A673 (cell line): ENCODE results near the gene RHOBTB3. TPM values are rescaled to one million over a fixed set of nuclear protein-coding genes. Genes with fewer than 3 reads are reported as not detected.

Source experiments
- BruUV-seq: library from RNA; stranded (reverse); fragments of 400-500 nt; replicated peaks from 2 replicates; lab custom pipeline; 2021; lab: Mats Ljungman, UMichigan
- CTCF ChIA-PET: fragments of 300-600 bp; sonication (Branson Sonifier 250); formaldehyde crosslinking; loops from one replicate; lab custom pipeline; 2022; ENCODE audit warnings: antibody characterized with exemption; lab: Charles Lee
- POLR2A ChIA-PET: fragments of 300-600 bp; sonication (Branson Sonifier 250); formaldehyde crosslinking; loops from one replicate; lab custom pipeline; 2022; ENCODE audit warnings: antibody characterized with exemption; ENCODE audit not compliant: low non-redundant PET; lab: Charles Lee
- DNase-seq: peaks from one replicate; pipeline ENCODE4 v3.0.0-alpha.2; 2015; ENCODE audit warnings: low spot score
- H3K27ac ChIP-seq: fragments of 200-600 bp; sonication (generic); 2 replicates; pipeline ENCODE4 v1.5.1; 2016; ENCODE audit warnings: mixed run types, low read depth, mild to moderate bottlenecking, mixed read lengths, antibody characterized with exemption, low read length; ENCODE audit not compliant: poor library complexity, severe bottlenecking
- H3K27me3 ChIP-seq: fragments of 200-600 bp; sonication (generic); replicated peaks from 2 replicates; pipeline ENCODE4 v1.6.1; 2017; ENCODE audit warnings: mixed run types, low read depth, mild to moderate bottlenecking, mixed read lengths, antibody characterized with exemption, low read length; ENCODE audit not compliant: insufficient read depth, poor library complexity
- H3K36me3 ChIP-seq: fragments of 200-600 bp; sonication (generic); 2 replicates; pipeline ENCODE4 v1.6.1; 2016; ENCODE audit warnings: mixed run types, mild to moderate bottlenecking, mixed read lengths, antibody characterized with exemption, low read length; ENCODE audit not compliant: insufficient read depth, poor library complexity, severe bottlenecking
- H3K4me1 ChIP-seq: fragments of 200-600 bp; sonication (generic); 2 replicates; pipeline ENCODE4 v1.6.1; 2017; ENCODE audit warnings: mixed run types, mild to moderate bottlenecking, mixed read lengths, antibody characterized with exemption, low read length; ENCODE audit not compliant: insufficient read depth, poor library complexity, severe bottlenecking
- H3K4me3 ChIP-seq: fragments of 200-600 bp; sonication (generic); 2 replicates; pipeline ENCODE4 v1.5.1; 2016; ENCODE audit warnings: low read depth, mixed run types, mild to moderate bottlenecking, mixed read lengths, low read length; ENCODE audit not compliant: poor library complexity, severe bottlenecking
- H3K9me3 ChIP-seq: fragments of 200-600 bp; sonication (generic); 2 replicates; pipeline ENCODE4 v1.6.1; 2016; ENCODE audit warnings: mixed run types, low read depth, mild to moderate bottlenecking, mixed read lengths, antibody characterized with exemption, low read length; ENCODE audit not compliant: poor library complexity, severe bottlenecking
- CTCF ChIP-seq: fragments of 300-800, 200-600 bp; sonication (generic); conservative IDR thresholded peaks from 2 replicates; pipeline ENCODE4 v1.5.1; 2017; ENCODE audit warnings: low read depth, mild to moderate bottlenecking, antibody characterized with exemption, low read length, moderate library complexity, mixed read lengths
- EZH2 ChIP-seq: fragments of 200-600 bp; sonication (generic); IDR thresholded peaks from 2 replicates; pipeline ENCODE4 v1.6.1; 2017; ENCODE audit warnings: borderline replicate concordance, low read depth, mild to moderate bottlenecking, mixed read lengths, antibody characterized with exemption, low read length; ENCODE audit not compliant: poor library complexity, severe bottlenecking
- intact Hi-C: fragments of 100-400 bp; cut with micrococcal nuclease; formaldehyde crosslinking; loops from one replicate; pipeline ENCODE4 v1.10.0; 2022; ENCODE audit not compliant: unreplicated experiment
- total RNA-seq: library from RNA; stranded (reverse); gene quantifications from 2 replicates; pipeline ENCODE4 v1.2.3, GENCODE V29; 2021

The RHOBTB3 gene
- total RNA-seq, 1 experiment from 2014 or later: 29.6 TPM

- Histone ChIP-seq H3K9me3 (no peaks in the 10 kb centered on the region), H3K4me1 (peaks cover 6% of the 10 kb centered on the region), H3K36me3 (peaks cover 5% of the 10 kb centered on the region), H3K4me3 (no peak overlapping the region), H3K27ac (no peak overlapping the region), H3K27me3 (no peaks in the 10 kb centered on the region)
- no peak for DNase-seq
- BruUV-seq: no TSS peak
- CTCF ChIA-PET: no interaction called here
- intact Hi-C loops: no loop called here
- TF ChIP-seq CTCF (no peak), EZH2 (no peak)
- POLR2A ChIA-PET: no interaction called here
Measured at GRCh38 chr5:95798048-95798447, 66.9 kb downstream of the RHOBTB3 start.

DNA sequence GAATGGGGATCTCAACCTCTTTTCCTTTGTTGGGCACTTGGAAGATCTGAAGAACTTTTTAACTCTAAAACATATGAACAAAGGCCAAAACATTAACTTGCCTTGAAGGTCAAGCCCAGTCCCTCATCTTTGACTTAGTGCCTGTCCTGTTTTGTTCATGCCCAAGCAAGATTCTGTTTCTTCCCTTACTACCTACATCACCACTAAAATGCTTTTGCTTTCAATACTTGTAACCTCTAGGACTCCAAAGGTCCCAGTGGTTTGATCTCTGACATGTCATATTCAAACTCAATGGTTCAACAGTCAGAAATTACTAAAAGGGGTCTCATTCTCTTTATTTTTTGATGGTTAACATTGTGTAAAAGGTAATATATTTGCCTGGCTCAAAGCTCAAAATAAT lies 67.4 kb downstream of the RHOBTB3 start:
- TF ChIP-seq CTCF (no peak), EZH2 (no peak)

GRCh38 chr5:95799191-95799835 lies 68.2 kb downstream of the RHOBTB3 start:
- no peak for DNase-seq
- CTCF ChIA-PET: no interaction called here
- H3K4me1 ChIP-seq: peaks cover 6% of the 10 kb centered on the region
- TF ChIP-seq CTCF (no peak), EZH2 (no peak)
- intact Hi-C loops: no loop called here
- peaks cover 3% of the 10 kb centered on the region for H3K36me3 ChIP-seq
- H3K4me3 ChIP-seq: no peak overlapping the region
- H3K27me3 ChIP-seq: no peaks in the 10 kb centered on the region
- BruUV-seq: no TSS peak
- POLR2A ChIA-PET: no interaction called here
- H3K27ac ChIP-seq: no peak overlapping the region
- no peaks in the 10 kb centered on the region for H3K9me3 ChIP-seq

More for the DNA sequence above, 67.4 kb downstream of the RHOBTB3 start:
- ChIA-PET POLR2A (no interaction called here), CTCF (no interaction called here)
- Histone ChIP-seq H3K27me3 (no peaks in the 10 kb centered on the region), H3K27ac (no peak overlapping the region), H3K36me3 (peaks cover 5% of the 10 kb centered on the region), H3K4me1 (peaks cover 6% of the 10 kb centered on the region), H3K4me3 (no peak overlapping the region), H3K9me3 (no peaks in the 10 kb centered on the region)
- intact Hi-C loops: no loop called here
- DNase-seq: no peak
- BruUV-seq: no TSS peak
